GM18873 (cell line): ENCODE results near the gene SCD.

Experiments used
- ATAC-seq: cut with Tn5 transposase; IDR thresholded peaks from one replicate; pipeline ENCODE4 v1.9.1; 2021; ENCODE audit warnings: mild to moderate bottlenecking, moderate library complexity, moderate number of reproducible peaks; ENCODE audit not compliant: unreplicated experiment, low FRiP score

Gene SCD

DNA sequence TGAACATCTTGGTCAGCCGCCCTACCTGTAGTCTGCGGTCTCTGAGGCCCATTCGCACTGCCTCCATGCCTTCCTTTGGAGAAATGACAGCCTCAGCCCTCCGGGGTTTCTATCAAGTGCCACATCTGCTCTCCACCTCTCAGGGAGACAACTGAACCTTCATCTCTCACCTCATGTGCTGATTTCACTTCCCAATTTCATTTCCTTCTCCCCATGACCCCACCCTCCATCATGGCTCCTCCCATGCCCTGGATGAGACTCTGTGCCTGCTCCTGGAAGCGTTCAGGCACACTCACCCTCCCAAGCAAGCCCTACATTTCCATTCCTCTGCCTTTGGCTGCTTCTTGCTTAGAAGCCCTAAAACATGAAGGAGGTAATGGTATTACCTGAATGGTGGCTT, 7.8 kb upstream of the SCD start:
- no peak for ATAC-seq

DNA sequence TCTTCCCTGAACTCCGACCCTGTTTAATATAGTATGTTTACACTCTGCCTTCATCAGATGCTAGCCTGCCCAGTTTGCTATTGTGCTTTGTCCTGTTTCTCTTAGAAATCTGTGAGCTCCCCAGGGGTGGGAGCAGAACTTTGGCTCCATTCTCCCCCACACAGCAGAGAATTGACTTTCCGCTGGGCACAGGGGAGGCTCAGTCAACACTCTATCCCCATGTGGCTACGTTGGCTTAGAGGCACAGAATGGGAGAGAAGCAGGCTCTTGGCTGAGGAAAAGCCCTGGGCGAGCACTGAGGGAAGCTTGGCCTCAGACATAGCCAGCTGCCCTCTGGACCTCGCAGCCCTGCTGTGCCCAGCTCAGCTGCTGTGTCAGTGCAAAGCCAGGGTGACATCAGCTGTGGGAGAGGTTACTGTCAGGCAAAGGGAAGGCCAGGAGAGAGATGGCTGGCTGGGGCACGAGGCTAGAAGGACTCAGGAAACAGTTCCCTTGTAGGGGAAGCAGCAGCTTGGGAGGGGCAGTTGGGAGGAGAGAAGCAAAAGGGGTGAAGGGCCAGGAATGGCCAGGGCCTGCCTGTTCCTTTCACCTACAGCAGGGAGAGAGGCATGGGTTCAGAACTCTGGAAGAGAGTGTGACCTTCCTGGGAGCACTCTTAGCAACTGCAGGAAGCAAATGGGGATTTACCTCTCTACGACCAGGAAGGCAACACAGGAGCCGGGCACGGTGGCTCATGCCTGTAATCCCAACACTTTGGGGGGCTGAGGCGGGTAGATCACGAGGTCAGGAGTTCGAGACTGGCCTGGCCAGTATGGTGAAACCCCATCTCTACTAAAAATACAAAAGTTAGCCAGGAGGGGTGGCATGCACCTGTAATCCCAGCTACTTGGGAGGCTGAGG, 5.8 kb upstream of the SCD start:
- ATAC-seq: no peak

DNA sequence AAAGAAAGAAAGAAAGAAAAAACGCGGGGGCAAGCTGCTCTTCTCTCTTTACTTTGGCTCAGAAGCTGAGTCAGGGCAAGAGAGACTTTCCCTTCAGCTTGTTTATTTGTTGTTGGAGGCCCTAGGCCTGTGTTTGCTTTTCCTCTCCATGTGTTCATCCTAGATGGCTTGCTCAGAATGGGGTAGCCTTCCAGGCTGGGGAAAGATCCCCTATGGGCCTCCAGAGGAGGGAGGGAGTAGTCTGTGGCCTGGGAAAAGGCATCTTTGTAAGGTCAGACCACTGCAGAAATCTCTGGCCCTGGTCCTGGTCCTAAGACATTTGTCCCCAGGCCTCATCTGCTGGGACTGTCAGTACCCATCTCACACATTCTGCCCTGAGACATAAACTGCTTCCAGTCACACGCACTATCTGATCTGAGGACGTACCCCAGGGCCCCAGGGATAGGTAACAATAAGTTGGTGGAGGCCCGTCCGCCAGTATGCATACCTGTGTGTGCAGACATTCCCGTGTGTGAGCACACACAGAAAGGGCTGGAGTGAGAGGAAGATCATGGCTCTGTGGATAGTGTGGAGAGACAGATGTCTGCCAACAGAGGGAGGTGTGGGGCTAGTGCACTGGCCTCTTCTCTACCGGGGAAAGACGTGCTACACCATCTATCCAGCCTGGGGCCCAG, 4.9 kb upstream of the SCD start:
- ATAC-seq: no peak

DNA sequence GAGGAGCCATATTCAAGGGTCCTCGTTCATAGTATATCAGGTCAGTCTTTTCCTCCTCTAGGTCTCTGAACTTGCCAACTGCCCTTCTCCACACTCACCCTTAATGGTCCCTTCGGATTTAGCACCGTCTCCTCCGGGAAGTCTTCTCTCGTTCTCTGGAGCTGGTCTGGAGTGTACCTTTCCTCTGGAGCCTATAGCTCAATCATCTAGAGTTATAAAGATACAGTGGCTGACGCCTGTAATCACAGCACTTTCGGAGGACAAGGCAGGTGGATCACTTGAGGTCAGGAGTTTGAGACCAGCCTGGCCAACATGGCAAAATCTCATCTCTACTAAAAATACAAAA, 4.4 kb upstream of the SCD start:
- no peak for ATAC-seq

DNA sequence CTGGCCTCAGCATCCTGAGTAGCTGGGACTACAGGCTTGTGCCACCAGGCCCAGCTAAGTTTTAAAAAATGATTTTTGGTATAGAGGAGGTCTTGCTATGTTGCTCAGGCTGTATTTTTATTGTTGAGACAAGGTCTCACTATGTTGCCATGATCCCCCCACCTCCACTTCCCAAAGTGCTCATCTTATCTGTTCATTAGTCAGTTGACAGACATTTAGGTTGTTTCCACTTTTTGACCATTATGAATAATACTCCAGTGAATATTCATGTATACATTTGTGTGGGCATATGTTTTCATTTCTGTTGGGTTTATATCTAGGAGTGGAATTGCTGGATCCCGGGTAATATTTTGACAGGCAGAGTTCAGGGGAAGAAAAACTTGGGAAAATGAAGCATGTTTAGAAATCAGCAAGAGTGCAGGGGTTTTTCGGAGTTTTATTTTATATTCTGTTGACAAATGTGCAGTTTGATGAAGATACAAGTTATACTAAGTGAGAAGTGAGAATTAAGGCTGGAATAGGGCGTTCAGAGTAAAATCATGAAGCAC, 2.7 kb upstream of the SCD start:
- ATAC-seq: no peak

DNA sequence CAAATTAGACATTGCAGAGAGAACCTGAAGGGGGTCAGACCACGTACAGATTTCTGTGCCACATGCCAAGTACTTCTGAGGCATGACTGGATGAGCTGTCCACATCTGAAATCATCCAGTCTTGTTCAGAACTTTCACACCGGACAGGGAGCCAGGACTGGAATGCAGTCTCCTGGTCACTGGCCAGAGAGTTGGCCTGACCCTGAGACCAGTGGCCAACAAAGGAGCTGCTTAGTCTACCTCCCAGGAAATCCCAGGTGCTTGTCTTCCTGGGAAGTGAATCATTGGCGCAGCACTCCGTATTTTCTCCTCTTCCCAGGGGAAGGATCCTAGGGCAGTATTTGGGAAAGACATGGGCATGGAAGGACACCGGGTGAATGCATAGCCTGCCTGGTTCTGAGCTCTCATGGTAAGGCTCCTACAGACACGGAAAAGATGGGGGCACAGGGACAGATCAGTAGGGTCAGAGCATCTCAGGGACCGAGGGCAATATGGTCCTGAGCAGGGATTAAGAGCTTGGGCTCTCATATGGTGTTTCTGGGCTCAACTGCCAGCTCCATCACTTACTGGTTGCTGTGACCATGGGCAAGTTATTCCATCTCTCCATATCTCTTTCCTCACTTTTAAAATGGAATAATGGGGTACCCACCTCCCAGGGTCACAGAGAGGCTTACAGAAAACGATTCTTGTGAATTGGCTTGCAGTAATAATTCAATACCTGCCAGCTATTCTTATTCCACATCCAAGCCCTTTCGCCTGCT, 1.3 kb upstream of the SCD start:
- no peak for ATAC-seq

DNA sequence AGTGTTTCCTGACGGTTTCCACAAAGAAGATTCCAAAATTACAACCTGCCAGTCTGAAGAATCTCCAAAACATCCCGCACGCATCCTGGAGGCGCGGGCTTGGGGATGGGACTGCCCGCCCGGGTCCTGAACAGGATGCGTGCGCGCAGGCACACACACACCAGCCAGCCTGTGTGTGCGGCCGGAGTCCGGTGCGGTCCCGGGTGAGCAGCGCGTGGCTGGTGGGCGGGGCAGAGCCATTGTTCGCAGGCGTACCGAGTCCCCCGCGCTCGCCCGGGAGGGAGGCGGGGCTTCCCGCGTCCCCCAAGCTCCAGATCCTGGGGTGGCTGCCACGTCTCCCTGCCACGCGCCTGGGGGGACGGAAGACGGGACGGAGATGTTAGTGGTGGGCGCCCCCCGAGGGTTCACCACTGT, 675 bp upstream of the SCD start:
- peak; percentile 36 for ATAC-seq

DNA sequence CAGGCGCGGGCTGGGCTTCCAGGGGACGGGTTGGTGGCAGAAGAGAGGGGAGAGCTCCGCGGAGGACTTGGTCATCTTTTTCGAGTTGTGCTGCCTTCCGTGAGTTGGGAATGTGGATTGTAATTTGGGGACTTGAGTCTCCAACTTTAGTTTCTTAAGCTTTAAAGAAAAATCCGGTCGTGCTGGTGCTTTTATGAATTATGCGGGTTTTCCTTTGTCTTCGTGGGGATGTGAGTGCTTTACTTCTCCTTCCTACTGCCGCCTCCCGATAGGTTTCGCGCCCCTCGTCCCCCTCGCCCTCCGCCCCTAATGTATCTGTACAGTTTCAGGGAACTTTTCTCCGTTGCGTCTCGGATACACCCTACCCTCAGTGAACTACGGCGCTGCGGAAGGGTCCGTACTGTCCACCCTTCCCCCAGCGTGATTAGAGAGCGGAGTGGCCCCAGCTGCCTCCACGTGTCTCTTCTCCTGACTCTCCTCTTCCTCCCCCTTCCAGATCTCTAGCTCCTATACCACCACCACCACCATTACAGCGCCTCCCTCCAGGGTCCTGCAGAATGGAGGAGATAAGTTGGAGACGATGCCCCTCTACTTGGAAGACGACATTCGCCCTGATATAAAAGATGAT, 649 bp downstream of the SCD start:
- no peak for ATAC-seq

DNA sequence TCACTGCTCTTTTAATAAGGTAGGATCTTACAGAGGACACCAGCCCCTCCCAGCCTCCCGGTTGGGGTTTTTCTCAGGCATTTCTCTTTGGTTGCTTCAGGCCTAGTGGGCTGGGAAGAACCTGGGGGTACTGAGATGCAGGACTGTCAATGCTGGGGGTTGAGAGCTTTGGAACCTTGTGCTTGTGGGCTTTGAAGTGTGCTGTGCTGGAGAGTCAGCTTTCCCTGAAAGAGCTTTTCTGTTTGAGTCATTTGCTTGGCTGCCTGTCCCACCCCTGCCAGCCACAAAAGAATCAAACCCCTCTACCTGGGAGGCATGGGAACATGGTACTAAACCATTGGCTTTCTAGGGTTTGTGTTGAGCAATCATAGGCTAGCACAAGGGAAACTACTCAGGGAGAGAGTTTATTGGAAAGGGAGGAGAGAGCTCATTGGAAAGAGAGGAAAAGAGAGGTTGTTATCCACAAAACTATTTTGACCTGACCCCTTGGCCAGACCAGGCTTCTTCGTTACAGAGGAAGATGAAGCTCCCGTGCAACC, 1.4 kb downstream of the SCD start:
- no peak for ATAC-seq

DNA sequence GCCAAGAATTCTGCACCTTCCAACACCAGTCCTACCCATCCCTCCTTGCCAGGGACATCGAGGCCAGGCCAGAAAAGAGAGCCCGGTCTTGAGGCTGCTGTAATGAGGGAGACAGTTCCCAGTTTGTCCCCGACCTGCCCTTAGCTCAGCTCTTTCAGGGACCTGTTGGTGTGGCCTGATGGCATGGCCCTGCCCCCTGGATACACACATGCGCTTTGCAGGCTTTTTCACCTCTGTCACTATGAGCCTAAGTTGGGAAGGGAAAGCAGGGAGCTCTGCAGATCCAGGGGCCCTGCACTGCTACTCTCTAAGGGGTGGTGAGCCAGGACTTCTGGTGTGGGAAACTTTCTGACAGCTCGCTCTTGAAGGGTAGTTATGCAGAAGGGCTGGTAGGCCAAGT, 2.1 kb downstream of the SCD start:
- ATAC-seq: no peak

DNA sequence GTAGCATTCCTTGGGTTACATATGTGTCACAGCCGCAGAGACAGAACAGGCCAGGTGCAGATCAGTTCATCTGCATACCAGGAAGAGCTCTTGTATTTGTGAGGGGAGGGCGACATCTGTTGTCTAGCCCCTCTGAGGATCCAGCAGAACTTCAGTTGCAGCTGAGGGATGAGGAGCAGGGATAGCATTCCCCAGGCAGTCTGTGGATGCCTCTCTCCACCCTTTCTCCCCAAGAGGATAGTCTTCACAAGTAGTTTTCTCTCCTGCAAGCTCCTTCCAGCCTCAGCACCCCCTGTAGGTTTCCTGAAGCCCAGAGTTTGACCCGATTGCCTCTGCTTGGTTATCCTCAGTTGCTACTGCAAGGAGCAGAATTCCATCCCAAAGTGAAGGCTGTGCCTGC, 2.6 kb downstream of the SCD start:
- ATAC-seq: no peak

DNA sequence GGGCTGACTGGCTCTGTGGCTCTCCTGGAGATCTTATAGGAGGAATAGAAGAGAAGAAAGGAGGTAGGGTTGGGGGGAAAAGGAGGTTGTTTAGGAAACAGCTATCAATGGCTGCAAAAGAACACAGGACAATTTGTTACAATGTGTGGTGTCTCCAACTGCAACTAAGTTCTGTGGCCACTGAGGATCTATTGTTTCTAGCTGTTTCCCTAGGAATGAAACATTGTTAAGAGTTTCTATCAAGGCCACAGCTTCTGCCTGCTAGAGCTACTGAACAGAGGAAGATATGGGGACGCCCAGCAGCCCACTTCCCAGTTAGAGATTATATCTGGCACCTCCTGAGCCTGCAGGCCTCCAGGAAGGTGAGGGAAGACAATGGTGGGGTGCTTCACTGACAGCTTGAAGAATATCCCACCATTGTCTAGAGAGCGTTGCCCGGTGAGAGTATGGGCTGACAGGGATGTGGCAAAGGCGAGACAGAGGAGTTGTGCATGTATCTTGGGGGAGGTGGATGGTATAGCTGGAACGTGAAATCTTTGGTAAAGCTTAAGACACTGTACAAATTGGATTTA, 4.0 kb downstream of the SCD start:
- ATAC-seq: no peak

DNA sequence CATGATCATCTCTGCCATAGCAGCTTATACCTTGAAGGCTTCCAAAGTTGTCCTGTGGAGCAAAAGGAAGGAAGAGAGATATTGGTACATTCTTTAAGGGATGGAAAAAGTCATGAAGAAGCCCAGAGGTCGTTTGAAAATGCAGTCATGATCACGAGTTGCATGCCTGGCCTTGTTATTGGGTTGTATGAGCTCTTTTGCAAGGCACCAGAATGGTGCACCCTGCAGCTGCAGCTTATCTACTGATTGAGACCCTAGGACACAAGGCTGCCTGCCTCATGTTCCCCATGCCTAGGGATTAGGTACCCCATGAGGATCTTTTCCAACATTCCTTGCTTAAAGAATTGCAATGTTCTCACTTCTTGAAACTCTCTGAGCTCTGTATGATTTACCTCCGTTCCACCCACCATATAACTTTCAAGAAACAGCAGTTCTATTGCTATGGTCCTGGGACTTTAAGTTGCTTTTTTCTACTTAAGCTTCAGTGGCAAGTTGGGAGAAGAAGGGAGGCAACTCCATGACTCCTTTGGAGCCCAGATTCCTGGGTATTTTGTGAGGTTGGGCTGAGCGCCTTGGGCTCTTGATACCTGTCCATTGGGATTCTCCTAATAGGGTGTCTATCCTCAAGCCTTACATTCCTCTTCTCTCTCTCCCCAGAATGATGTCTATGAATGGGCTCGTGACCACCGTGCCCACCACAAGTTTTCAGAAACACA, 6.9 kb downstream of the SCD start:
- ATAC-seq: no peak

DNA sequence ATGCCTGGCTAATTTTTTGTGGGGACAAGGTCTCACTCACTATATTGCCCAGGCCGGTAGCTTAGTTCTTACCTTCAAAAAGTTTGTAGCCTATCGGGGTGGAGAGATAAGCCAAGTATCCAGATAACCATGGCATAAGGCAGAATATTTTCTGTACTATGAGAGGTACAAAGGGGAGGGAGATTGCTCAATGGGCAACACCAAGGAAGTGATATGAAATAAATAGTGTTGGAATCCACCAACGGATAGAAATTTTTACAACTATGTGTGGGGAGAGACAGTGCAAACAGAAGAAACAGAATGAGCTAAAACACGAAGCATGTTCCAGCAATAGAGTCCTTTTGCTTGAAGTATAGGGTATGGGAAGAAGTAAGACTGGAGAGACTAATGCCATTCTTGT, 8.1 kb downstream of the SCD start:
- ATAC-seq: no peak

DNA sequence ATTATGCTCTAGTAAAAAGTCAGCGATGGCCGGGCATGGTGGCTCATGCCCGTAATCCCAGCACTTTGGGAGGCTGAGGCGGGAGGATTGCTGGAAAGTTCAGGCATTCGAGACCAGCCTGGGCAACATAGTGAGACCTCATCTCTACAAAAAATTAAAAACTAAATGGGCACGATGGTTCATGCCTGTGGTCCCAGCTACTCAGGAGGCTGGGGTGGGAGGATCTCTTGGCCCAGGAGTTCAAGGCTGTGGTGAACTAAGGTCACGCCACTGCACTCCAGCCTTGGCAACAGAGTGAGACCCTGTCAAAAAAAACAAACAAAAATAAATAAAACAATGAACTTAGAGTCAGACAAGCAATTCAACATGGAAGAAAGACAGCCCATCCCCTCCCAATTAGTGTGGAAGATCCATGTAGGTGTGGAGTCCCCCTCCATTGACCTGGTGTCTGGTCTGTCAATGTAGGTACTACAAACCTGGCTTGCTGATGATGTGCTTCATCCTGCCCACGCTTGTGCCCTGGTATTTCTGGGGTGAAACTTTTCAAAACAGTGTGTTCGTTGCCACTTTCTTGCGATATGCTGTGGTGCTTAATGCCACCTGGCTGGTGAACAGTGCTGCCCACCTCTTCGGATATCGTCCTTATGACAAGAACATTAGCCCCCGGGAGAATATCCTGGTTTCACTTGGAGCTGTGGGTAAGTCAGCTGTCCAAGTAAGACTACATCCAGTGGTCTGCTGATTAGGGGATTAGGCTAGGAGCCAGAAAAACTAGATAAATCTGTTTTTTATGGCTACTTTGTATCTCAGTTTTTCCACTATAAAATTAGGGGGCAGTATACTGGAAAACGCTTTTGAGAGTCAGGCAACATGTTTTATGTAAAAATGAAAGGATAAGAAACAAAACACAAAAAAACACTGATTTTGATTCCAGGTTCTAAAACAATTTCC, 9.3 kb downstream of the SCD start:
- no peak for ATAC-seq

DNA sequence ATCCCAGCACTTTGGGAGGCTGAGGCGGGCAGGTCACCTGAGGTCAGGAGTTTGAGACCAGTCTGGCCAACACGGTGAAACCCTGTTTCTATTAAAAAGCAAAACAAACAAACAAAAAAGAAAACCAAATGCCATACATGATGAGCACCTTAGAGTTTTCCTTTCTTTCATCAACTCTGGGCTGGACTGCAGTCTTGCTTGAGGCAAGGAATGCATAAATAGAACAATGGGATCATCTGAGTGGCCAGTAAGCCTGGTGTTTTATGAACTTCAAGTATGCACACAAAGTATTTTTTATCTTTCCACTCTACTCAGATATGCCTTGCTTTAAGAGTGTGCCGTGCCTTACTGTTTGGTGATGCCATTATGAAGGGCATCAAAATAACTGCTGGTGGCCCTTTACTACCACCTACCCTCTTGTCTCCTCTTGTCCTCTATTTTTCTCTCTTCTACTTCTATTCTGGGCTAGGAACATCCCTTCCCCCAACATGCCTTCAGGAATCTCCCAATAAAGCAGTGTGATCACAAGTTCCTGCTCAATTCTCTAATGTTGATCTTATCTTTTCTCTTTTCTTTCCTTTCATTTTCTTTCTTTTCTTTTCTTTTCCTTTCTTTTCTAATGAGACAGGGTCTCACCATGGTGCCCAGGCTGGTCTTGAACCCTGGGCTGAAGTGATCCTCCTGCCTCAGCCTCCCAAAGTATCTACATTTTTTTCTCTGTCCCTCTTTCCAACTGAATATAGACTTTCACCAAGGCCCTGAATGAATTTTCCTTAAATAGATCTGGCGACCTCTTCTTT, 10.2 kb downstream of the SCD start:
- no peak for ATAC-seq

DNA sequence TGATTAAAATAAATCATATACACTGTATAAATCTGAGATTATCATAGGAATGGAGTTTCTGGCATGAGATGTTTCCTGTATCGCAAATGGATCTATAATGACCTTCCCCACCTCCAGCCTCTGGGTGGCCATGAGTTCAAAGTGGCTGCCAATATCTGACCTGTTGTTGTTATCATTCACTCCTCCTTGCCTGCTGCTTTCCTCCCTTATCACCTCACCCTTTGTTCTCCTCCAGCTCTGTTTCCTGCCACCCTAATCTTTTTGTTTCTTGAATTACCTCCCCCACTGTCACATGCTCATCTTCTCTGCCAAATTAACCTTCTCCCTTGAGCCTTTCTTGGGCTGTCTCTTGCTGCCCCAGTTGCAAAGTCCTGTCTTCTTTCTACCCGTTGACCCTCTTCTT, 12.0 kb downstream of the SCD start:
- no peak for ATAC-seq
